ENCODE results near the gene COQ9.

GRCh38 chr16:57509231-57509923 lies 62.1 kb downstream of the COQ9 start:
- no peak for TF ChIP-seq POLR2AphosphoS5 (IDR thresholded peaks at IDR 0.05; ENCODE audit: low read depth)
- no peak for TF ChIP-seq EZH2 (IDR thresholded peaks at IDR 0.05; ENCODE audit: low read depth, unreplicated experiment)
- no peak for TF ChIP-seq JUNB (IDR thresholded peaks at IDR 0.05; ENCODE audit: unreplicated experiment)
- TF ChIP-seq CTCF (conservative IDR thresholded peaks at IDR 0.05; ENCODE audit: low read depth in 2 of 2), result no peak
- TF ChIP-seq, protein P1, sequence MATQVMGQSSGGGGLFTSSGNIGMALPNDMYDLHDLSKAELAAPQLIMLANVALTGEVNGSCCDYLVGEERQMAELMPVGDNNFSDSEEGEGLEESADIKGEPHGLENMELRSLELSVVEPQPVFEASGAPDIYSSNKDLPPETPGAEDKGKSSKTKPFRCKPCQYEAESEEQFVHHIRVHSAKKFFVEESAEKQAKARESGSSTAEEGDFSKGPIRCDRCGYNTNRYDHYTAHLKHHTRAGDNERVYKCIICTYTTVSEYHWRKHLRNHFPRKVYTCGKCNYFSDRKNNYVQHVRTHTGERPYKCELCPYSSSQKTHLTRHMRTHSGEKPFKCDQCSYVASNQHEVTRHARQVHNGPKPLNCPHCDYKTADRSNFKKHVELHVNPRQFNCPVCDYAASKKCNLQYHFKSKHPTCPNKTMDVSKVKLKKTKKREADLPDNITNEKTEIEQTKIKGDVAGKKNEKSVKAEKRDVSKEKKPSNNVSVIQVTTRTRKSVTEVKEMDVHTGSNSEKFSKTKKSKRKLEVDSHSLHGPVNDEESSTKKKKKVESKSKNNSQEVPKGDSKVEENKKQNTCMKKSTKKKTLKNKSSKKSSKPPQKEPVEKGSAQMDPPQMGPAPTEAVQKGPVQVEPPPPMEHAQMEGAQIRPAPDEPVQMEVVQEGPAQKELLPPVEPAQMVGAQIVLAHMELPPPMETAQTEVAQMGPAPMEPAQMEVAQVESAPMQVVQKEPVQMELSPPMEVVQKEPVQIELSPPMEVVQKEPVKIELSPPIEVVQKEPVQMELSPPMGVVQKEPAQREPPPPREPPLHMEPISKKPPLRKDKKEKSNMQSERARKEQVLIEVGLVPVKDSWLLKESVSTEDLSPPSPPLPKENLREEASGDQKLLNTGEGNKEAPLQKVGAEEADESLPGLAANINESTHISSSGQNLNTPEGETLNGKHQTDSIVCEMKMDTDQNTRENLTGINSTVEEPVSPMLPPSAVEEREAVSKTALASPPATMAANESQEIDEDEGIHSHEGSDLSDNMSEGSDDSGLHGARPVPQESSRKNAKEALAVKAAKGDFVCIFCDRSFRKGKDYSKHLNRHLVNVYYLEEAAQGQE (IDR thresholded peaks at IDR 0.05; ENCODE audit: unreplicated experiment), result no peak
- TF ChIP-seq CREB1 (CRISPR knock-in tag; IDR thresholded peaks at IDR 0.05; ENCODE audit: low read depth), result no peak
- TF ChIP-seq EZH2phosphoT487 (IDR thresholded peaks at IDR 0.05; ENCODE audit: unreplicated experiment), result no peak
- TF ChIP-seq ZNF114 (CRISPR knock-in tag; IDR thresholded peaks at IDR 0.05), result no peak
- TF ChIP-seq STAT1 (IDR thresholded peaks at IDR 0.05; ENCODE audit: unreplicated experiment), result no peak

Measured in GM23338 (cell line).